HG03521 (cell line): ENCODE data around the gene ZMIZ1.
"Not testable (repeated sequence)": the region's sequence is repeated elsewhere in the genome, so short reads cannot be mapped to it uniquely, and the experiment has no call there.

Source experiments
- ATAC-seq: cut with Tn5 transposase; IDR thresholded peaks from one replicate; pipeline ENCODE4 v1.9.1; 2021; ENCODE audit warnings: mild to moderate bottlenecking, moderate library complexity; ENCODE audit not compliant: unreplicated experiment

ZMIZ1 gene

DNA sequence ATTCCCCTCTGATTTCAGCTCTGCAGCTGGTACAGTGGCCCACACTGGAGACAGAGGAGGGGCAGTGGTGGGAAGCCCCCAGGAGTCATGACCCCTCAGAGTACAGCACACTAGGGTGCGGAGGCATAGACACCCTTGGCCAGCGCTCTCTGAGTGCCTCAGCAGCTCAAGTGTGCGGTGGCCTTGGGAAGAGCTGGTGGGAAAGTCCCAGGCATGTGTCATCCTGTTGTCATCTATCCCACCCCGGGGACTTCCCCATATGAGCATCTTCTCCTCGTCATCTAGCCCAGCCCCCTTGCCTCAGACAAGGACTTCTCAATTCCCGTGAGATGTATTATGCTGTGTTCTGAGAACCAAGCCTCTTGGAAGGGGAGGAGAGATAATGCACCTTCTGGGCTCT is 262.9 kb downstream of the ZMIZ1 start:
- peak; percentile 55 for ATAC-seq

DNA sequence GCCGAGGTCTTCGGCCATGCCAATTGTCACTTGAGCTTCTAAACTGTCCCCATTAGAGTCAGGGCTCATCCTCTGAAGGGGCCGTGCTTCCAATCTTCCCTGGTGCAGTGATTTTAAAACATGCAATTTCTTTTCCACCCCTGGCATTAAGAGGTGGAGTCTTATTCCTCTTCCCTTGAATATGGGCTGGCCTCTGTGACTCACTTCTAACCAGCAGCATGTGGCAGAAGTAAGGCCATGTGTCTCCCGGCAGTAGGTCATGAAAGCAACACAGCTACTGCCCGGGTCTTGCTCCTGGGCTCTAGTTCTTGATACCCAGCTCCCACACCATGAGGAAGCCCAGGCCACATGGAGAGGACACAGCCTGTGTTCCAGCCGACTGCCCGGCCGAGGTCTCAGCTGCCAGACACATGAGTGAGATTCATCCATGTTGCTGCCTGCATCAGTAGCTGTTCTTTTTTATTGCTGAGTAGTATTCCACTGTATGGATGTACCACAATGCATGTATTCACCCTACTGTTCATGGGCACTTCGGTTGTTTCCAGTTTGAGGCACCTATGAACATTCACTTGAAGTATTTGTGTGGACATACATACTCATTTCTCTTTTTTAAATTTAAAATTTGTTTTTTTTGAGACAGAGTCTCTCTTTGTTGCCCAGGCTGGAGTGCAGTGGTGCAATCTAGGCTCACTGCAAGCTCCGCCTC is 264.0 kb downstream of the ZMIZ1 start:
- not testable (repeated sequence) for ATAC-seq

DNA sequence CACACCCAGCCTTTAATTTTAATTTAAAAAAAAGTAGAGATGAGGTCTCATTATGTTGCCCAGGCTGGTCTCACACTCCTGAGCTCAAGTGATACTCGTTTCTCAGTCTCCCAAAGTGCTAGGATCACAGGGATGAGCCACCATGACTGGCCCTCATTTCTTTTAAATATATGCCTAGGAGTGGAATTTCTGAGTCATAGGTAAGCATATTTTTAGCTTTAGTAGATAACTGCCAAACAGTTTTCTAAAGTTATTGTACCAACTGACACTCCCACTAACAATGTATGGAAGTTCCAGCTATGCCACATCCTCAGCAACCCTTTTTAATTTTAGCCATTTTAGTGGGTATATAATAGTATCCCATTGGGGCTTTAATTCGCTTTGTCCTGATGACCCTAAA is 264.7 kb downstream of the ZMIZ1 start:
- no peak for ATAC-seq

DNA sequence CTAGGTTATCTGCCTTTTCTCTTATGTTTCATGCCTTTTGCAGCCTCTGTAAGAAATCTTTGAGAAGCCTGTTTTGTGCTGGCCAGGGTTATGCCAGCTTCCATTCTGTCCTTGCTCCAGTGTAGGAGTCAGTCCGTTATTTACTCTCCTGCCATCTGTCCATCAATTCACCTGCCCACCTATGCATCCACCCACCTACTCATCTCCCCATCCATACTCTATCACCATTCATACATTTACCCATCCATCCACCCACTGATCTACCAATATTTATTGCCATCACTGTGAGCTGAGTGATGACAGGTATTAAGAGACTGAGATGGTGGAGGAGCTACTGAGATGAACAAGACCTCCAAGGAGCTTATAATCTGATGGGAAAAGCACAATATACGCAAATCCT is 265.8 kb downstream of the ZMIZ1 start:
- ATAC-seq = no peak

DNA sequence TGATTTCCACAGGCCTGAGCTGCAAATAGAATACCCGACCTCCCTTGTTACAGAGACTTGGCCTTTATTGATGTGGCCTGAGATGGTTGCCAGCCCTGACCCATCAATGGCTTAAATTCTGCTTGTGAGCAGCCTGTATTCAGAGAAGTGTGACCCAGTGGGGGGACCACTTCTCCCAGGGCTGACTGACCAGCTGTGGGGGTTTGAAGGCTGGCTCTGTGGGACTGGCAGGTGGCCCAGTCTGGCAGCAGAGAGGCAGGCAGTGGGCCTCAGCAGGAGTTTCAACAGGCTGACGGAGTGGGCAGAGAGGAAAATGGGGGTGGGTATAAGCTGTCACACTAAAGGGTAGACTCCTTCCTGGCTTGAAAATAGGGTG is 266.3 kb downstream of the ZMIZ1 start:
- no peak for ATAC-seq

DNA sequence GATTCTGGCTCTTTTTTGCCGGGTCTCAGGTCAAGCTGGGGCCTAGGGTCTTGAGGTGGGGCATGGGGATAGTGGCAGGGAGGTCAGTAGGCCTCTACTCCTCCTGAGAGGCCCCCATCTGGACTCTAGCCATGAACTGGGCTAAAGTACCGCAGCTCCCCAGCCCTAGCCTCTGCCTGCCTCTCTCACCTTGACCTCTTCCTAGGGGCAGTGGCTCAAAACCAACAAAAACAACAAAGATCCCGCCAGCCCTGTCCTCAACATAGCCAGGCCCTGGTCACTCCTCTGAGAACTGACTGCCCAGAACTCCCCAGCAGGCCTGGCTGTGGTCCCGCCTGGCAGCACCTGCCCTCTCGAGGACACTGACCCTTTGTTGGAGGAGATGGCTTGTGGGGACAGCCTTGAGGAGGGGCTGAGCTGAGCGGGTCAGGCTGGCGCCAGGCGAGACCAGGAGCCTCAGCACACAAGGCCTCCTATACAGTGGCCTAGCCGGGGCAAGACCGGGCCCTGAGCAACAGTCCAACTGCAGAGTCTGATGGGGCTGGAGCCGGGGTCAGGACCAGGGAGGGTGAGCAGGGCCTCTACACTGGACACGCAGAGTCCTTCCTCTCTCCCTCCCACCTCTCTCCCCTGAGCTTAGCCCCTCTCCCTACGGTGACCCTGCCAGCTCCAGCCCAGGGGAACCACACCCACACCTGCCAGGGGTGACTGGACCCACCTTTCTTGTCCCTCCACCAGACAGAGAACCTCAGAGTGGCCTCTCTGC is 266.9 kb downstream of the ZMIZ1 start:
- ATAC-seq = no peak

- no peak for ATAC-seq
Observed at GRCh38 chr10:79336276-79336675, 267.5 kb downstream of the ZMIZ1 start.

- no peak for ATAC-seq
Observed at GRCh38 chr10:79336739-79337138, 268.0 kb downstream of the ZMIZ1 start.

DNA sequence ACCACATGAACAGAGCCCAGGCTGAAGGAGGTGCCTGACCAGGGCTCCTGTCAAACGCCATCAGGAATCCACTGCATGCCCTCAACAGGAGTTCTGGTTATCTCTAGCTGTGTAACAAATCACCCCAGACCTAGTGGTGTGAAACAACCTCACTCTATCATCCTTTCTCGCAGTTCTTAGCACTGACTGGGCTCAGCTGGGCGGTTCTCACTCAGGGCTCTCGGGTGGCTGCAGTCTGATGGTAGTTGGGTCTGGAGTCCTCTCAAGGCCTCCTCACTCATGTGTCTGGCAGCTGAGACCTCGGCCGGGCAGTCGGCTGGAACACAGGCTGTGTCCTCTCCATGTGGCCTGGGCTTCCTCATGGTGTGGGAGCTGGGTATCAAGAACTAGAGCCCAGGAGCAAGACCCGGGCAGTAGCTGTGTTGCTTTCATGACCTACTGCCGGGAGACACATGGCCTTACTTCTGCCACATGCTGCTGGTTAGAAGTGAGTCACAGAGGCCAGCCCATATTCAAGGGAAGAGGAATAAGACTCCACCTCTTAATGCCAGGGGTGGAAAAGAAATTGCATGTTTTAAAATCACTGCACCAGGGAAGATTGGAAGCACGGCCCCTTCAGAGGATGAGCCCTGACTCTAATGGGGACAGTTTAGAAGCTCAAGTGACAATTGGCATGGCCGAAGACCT is 269.2 kb downstream of the ZMIZ1 start:
- not testable (repeated sequence) for ATAC-seq

- no peak for ATAC-seq
Observed at GRCh38 chr10:79339266-79339665, 270.5 kb downstream of the ZMIZ1 start.

- ATAC-seq = no peak
Observed at GRCh38 chr10:79340646-79341244, 272.0 kb downstream of the ZMIZ1 start.

DNA sequence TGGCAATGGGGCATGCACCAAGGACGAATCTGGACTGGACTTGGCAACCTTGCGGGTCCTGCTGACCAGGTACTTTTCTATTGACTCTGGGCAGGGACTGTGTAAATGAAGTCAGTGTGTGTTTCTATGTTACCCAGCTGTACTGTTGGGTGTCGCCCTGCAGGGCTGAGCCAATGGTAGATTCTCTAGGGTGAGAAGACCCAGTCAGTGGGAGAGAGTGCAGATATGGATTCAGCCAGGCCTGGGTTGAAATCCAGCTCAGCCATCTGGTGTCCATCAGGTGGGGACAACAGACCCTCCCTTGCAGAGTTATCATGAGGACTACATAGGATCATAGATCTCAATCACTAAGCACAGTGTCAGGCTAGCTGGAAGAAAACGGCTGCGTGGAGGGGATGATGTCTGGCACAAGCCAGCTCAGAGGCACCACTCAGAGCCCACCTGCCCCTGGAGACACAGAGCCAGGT is 273.6 kb downstream of the ZMIZ1 start:
- ATAC-seq = no peak

DNA sequence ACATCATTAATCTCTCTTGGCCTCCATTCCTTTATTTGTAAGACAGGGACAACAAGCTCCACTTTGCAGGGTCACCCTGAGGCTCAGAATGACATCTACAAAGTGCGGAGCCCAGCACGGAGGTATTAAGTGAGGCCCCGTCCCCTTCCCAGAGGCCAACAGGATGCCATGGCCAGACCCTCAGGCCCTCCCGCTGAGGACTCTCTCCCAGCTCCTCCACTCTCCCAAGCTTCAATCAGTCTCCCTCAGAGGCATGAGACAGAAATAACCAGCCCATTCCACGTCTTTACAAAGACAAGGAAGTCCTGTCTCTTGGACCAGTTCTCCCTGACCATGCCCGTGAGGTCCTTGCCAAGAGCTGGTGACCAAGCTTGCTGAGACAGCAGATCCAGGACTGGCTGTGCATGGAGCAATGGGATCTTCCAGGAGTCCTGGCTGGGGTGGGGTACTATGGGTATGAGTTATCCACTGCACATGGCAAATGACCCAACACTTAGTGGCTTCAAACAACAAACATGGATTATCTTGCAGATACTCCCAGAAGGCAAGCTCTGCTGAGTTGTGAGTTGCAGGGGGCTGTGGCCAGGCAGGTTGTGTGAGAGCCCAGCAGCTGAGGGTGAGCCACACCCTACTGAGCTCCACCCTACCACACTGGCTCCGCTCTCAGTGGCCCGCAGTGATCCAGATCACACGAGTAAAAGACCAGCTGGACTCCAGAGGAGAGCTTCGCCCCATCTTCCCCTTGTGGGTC is 274.2 kb downstream of the ZMIZ1 start:
- no peak for ATAC-seq

DNA sequence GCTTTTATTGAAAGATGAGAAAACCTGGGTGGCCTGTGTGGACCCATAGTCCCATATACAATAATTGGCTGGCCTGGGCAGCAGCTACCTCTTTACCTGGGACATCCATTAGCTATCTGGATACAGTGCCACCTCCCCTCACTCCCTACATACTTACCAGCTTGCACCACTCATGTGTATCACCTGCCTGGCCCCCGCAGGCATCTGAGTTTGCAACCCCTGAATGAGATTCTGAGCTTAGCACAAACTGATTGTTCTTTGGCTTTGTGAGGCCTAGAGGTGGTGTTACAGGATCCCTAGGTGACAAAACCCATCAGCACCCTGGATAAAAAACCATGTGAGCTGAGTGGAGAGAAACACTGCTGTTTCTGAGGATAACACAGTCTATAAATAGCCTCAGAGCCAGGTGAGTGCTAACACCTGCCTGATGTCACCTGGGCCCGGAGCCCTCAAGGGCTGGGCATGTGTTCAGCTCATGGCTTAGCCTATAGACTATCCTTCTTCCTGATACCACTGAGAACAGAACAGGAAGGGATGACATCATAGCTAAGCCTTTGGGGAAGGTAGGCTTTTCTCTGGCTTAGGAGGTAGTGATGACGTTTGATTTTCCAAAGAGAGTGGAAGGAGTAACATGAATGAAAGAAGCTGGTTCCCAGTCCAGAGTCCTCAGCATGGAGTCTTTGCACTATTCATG is 275.9 kb downstream of the ZMIZ1 start:
- no peak for ATAC-seq

DNA sequence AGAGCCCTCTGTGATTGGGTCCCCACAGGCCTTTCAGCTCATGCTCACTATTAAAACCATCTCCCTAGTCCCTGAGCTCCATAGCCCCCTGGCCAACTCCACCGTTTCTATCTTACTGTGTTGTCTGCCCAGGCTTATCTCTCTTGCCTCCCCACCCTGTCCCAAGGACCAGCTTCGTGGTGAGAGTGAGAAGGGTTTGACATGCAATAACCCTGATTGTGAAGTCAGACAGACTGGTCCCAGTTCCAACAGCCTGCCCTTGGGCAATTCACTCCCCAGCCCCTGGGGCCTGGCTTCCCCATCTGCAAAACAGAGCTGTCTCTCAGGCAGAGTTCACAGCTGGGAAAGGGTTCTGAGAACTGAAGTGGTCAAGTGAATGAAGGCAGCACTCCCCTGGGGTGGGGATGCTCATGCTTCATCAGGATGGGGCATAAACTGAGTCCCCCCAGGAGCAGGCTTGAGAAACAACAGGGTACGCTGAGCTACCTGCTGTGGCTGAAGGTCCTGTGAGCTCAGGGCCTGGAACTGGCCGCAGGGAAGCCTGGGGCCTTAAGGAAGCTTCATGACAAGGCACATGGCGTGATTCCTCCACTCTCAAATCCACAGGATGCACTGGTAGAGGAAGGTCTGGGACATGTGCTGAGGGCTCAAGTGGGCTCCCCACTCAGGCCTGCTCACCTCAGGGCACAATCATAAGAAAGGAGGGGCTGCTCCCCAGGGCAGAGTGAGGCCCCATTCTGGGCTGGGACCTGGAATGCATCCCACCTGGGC is 276.7 kb downstream of the ZMIZ1 start:
- ATAC-seq = no peak

DNA sequence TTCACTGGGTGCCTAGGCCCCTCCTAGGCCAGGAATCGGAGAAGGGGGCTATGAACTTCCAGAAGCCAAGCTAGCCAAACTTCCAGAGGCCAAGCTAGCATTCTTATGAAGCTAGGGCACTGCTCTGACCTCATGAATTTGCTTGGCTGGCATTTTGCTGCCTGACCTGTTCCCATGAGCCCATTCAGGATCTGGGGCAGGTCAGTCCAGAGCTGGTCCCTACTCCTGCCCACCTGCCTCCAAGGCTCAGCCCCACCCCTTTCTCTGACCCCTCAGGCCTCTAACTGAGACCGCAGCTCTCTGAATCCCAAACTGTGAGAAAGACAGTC is 277.2 kb downstream of the ZMIZ1 start:
- no peak for ATAC-seq

DNA sequence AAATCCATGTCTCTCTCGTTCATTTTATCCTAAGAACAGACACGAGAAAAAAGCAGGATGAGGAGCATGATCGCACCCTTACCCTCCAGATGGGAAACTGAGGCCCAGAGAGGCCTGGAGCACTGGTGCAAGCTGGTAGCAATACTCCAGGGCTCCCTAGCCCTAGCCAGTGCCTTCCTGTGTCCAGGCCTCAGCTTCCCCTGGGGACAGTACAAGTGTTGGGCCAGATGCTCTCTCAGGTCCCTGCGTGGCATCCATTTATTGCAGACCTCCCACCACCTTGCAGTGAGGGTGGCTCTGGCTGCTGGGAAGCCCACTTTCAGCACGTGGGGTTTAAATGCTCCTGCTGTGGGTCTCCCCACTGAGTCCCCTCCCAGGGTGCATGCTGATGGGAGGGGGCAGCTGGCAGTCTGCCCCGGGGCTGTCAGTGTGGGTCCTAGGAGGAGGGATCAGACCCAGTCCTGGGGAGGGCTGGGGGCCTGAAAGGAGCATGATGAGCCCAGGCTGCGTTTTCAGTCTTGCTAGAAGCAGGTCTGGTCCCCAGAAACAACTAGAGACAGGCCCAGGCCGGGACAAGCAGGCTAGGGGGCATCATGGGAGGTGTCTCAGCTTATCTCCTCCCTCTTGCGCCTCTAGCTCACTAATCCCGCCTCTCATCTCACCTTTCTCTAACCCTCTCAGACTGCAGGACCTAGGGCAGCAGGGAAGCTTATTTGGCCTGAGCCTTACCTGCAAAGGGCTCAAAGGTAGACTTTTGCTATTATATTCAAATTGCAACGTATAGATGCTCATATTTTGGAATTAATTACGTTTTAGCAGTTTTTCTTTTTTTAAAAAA is 277.8 kb downstream of the ZMIZ1 start:
- no peak for ATAC-seq

- ATAC-seq = peak; percentile 83
Observed at GRCh38 chr10:79347226-79347893, 278.6 kb downstream of the ZMIZ1 start, which contains the start of gene PPIF. PPIF (plus strand) TSS chr10:79347469; CDS start chr10:79347549, 80 bp downstream.
